Smooth muscle cell (in vitro differentiated cells): ENCODE measurements around the gene NFIC. TPM values are rescaled to one million over a fixed set of nuclear protein-coding genes. Genes with fewer than 3 reads are reported as not detected.
"Not testable (repeated sequence)": the region's sequence is repeated elsewhere in the genome, so short reads cannot be mapped to it uniquely, and the experiment has no call there.

Experiments
- DNase-seq: peaks from one replicate; lab custom pipeline; 2025; ENCODE audit not compliant: unreplicated experiment; lab: John Stamatoyannopoulos, UW
- H2AFZ ChIP-seq: fragments of 200-600 bp; sonication (generic); 2 replicates; pipeline ENCODE4 v1.6.0; 2016; ENCODE audit warnings: antibody characterized with exemption, low read depth, mild to moderate bottlenecking
- H3F3A ChIP-seq: fragments of 200-600 bp; sonication (generic); 2 replicates; pipeline ENCODE4 v1.6.0; 2017; ENCODE audit warnings: antibody characterized with exemption, low read depth
- H3K27ac ChIP-seq: fragments of 200-600 bp; sonication (generic); 2 replicates; pipeline ENCODE4 v1.5.1; 2016; ENCODE audit warnings: low read depth, mild to moderate bottlenecking
- H3K27me3 ChIP-seq: fragments of 200-600 bp; sonication (generic); 2 replicates; pipeline ENCODE4 v1.6.1; 2016; ENCODE audit warnings: low read depth, mild to moderate bottlenecking
- H3K36me3 ChIP-seq: fragments of 200-600 bp; sonication (generic); 2 replicates; pipeline ENCODE4 v1.5.1; 2016; ENCODE audit warnings: low read depth
- H3K4me1 ChIP-seq: fragments of 200-600 bp; sonication (generic); 2 replicates; pipeline ENCODE4 v1.5.1; 2016; ENCODE audit warnings: low read depth
- H3K4me2 ChIP-seq: fragments of 200-600 bp; sonication (generic); 2 replicates; pipeline ENCODE4 v1.6.0; 2016; ENCODE audit warnings: mild to moderate bottlenecking
- H3K4me3 ChIP-seq: fragments of 200-600 bp; sonication (generic); 2 replicates; pipeline ENCODE4 v1.5.1; 2016; ENCODE audit warnings: mild to moderate bottlenecking
- H3K79me2 ChIP-seq: fragments of 200-600 bp; sonication (generic); 2 replicates; pipeline ENCODE4 v1.6.0; 2016; ENCODE audit warnings: low read depth, mild to moderate bottlenecking
- H3K9ac ChIP-seq: fragments of 200-600 bp; sonication (generic); 2 replicates; pipeline ENCODE4 v1.6.0; 2016; ENCODE audit warnings: low read depth
- H3K9me3 ChIP-seq: fragments of 200-600 bp; sonication (generic); replicated peaks from 2 replicates; pipeline ENCODE4 v1.5.1; 2016; ENCODE audit warnings: low read depth
- H4K20me1 ChIP-seq: fragments of 200-600 bp; sonication (generic); 2 replicates; pipeline ENCODE4 v1.6.0; 2016; ENCODE audit warnings: low read depth
- CTCF ChIP-seq: fragments of 200-600 bp; sonication (generic); IDR thresholded peaks from 2 replicates; pipeline ENCODE4 v1.5.1; 2017; ENCODE audit warnings: borderline replicate concordance, mild to moderate bottlenecking, antibody characterized with exemption; ENCODE audit not compliant: insufficient read depth, poor library complexity, severe bottlenecking
- WGBS: methylation state at CpG from one replicate; pipeline ENCODE4 v1.1.7; 2016; ENCODE audit warnings: low lambda C conversion rate; 5-methylcytosine and 5-hydroxymethylcytosine counted together
- polyA plus RNA-seq: library from polyadenylated mRNA; unstranded; fragments of >200 nt; fragmentation: Nextera tagmentation; extraction: Ambion mirVana; gene quantifications from 2 replicates; pipeline ENCODE4 v1.2.1, GENCODE V29; 2016
- total RNA-seq: library from RNA; depleted of rRNA; stranded (reverse); fragments of >200 nt; gene quantifications from 2 replicates; pipeline ENCODE4 v1.2.3, GENCODE V29; 2014

NFIC gene
- total and polyA plus RNA-seq, 2 experiments from 2014 or later, result 7.9 to 33.2 TPM

- no peak for TF ChIP-seq CTCF
- H4K20me1 ChIP-seq, result peaks cover 73% of the 10 kb centered on the region
- no peaks in the 10 kb centered on the region for H3K27me3 ChIP-seq
- no peaks in the 10 kb centered on the region for H3F3A ChIP-seq
- no peak overlapping the region for H2AFZ ChIP-seq
- H3K4me3 ChIP-seq, result no peak overlapping the region
- no peak overlapping the region for H3K27ac ChIP-seq
- no peaks in the 10 kb centered on the region for H3K36me3 ChIP-seq
- H3K4me2 ChIP-seq, result no peak overlapping the region
- no peak for DNase-seq
- H3K4me1 ChIP-seq, result no peaks in the 10 kb centered on the region
- 69% methylated on average over 5 of the region's 5 CpGs for WGBS
- H3K9me3 ChIP-seq, result no peaks in the 10 kb centered on the region
- H3K79me2 ChIP-seq, result no peaks in the 10 kb centered on the region
- no peak overlapping the region for H3K9ac ChIP-seq
These were observed 49.3 kb downstream of the NFIC start for GRCh38 chr19:3415695-3416094.

- H3K4me1 ChIP-seq, result no peaks in the 10 kb centered on the region
- H3K4me2 ChIP-seq, result no peak overlapping the region
- no peaks in the 10 kb centered on the region for H3K9me3 ChIP-seq
- H3K4me3 ChIP-seq, result no peak overlapping the region
- DNase-seq, result no peak
- H4K20me1 ChIP-seq, result peaks cover 53% of the 10 kb centered on the region
- TF ChIP-seq CTCF, result no peak
- no peaks in the 10 kb centered on the region for H3K36me3 ChIP-seq
- WGBS, result 81% methylated on average over 11 of the region's 11 CpGs
- H3K27me3 ChIP-seq, result no peaks in the 10 kb centered on the region
- no peak overlapping the region for H2AFZ ChIP-seq
- H3K9ac ChIP-seq, result no peak overlapping the region
- no peak overlapping the region for H3K27ac ChIP-seq
- H3F3A ChIP-seq, result no peaks in the 10 kb centered on the region
- no peaks in the 10 kb centered on the region for H3K79me2 ChIP-seq
These were observed 53.9 kb downstream of the NFIC start for GRCh38 chr19:3420244-3420755.

- no peaks in the 10 kb centered on the region for H3K79me2 ChIP-seq
- no peaks in the 10 kb centered on the region for H3K4me1 ChIP-seq
- no peak overlapping the region for H3K4me2 ChIP-seq
- no peaks in the 10 kb centered on the region for H3K9me3 ChIP-seq
- no peak overlapping the region for H3K9ac ChIP-seq
- TF ChIP-seq CTCF, result no peak
- H3K27me3 ChIP-seq, result no peaks in the 10 kb centered on the region
- H3K36me3 ChIP-seq, result no peaks in the 10 kb centered on the region
- WGBS, result 91% methylated on average over 33 of the region's 33 CpGs
- H4K20me1 ChIP-seq, result peaks cover 46% of the 10 kb centered on the region
- no peak for DNase-seq
- no peak overlapping the region for H3K4me3 ChIP-seq
- no peaks in the 10 kb centered on the region for H3F3A ChIP-seq
- H2AFZ ChIP-seq, result no peak overlapping the region
- no peak overlapping the region for H3K27ac ChIP-seq
These were observed 54.7 kb downstream of the NFIC start for GRCh38 chr19:3420909-3421619.

GRCh38 chr19:3421656-3422055 lies 55.3 kb downstream of the NFIC start:
- DNase-seq, H3F3A ChIP-seq, H3K4me3 ChIP-seq, H3K27ac ChIP-seq, H3K27me3 ChIP-seq, H3K4me2 ChIP-seq, H3K9me3 ChIP-seq, H3K4me1 ChIP-seq, H2AFZ ChIP-seq, H3K9ac ChIP-seq, H3K79me2 ChIP-seq, H3K36me3 ChIP-seq: not testable (repeated sequence)
- H4K20me1 ChIP-seq, result peaks cover 46% of the 10 kb centered on the region
- WGBS, result 96% methylated on average over 12 of the region's 12 CpGs
